C4-2B (cell line): ENCODE measurements around the gene RNF25.

Experiments used
- ZFX ChIP-seq: fragments of 450-650 bp; IDR thresholded peaks from 2 replicates; pipeline ENCODE4 v1.6.1; 2017
- TF ChIP-seq, protein P1 (sequence below): fragments of 450-650 bp; conservative IDR thresholded peaks from 2 replicates; pipeline ENCODE4 v1.5.1; 2017; ENCODE audit warnings: mild to moderate bottlenecking

DNA sequence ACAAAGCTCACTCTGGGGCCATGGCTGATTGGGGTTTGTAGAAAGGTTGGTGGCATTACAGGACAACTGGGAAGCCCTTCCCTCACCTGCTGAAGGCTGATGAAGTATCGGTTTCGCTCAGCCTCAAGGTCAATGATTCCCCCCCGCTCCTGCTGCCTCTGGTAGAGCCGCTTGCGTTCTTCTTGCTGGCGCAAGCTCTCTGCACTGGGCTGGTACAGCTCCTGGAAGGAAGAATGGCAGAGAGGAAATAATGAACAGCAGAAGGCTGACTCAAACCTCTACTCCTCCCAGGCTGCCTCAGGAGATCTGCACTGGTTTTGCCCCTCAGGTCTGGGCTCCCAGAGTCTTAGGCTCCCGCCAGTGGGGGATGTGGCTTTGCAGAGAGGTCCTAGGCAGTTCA lies 7.1 kb downstream of the RNF25 start:
- TF ChIP-seq, protein P1, sequence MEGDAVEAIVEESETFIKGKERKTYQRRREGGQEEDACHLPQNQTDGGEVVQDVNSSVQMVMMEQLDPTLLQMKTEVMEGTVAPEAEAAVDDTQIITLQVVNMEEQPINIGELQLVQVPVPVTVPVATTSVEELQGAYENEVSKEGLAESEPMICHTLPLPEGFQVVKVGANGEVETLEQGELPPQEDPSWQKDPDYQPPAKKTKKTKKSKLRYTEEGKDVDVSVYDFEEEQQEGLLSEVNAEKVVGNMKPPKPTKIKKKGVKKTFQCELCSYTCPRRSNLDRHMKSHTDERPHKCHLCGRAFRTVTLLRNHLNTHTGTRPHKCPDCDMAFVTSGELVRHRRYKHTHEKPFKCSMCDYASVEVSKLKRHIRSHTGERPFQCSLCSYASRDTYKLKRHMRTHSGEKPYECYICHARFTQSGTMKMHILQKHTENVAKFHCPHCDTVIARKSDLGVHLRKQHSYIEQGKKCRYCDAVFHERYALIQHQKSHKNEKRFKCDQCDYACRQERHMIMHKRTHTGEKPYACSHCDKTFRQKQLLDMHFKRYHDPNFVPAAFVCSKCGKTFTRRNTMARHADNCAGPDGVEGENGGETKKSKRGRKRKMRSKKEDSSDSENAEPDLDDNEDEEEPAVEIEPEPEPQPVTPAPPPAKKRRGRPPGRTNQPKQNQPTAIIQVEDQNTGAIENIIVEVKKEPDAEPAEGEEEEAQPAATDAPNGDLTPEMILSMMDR, result no peak
- no peak for TF ChIP-seq ZFX
